ENCODE results near the gene ZHX3.

GRCh38 chr20:41242807-41243206, 74.7 kb downstream of the ZHX3 start:
- TF ChIP-seq POLR2A (IDR thresholded peaks at IDR 0.05) (no peak), CTCF (IDR thresholded peaks at IDR 0.05) (no peak)
